HG03460 (cell line): ENCODE results near the gene RERE.

Experiments used
- ATAC-seq: cut with Tn5 transposase; IDR thresholded peaks from one replicate; pipeline ENCODE4 v1.9.1; 2021; ENCODE audit not compliant: unreplicated experiment

RERE gene

DNA sequence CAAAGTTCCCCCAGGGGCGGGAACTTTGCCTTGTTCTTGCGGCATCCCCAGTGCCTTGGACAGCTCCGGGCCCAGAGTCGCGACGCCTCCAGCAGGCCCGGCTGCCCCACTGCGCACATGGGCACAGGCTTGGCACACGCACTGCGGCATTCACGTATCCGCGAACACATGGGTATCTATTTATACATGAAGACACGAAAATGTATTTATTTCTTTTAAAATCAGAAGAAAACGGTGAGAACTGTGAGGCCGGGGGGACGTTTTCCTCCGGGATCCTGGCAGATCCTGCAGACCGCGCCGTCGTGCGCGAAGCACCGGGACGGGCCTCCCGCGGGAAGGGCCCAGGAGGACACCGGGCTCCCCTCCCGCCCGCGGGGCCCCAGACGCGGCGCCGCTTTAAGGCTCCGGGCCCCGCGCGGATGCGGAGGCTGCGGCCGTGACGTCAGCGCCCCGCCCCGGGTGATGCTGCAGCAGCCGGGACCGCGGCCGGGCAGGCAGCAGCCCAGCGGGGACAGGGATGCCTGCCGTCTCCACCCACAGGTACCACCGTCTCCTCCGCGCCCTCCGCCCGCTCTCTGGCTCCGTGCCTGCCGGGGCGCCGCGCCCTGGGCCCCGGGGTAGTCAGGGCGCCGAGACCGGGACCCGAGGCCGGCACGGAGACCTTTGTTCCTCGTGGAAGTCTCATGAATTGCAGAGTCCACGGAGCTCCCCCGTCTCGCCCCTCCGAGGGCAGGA is 499.6 kb downstream of the RERE start, which contains the start of gene SLC45A1:
Gene SLC45A1, plus strand, starts transcription at position 468 of the 735 bp plus-strand sequence. CDS start 6,216 bp downstream, outside the sequence.
- ATAC-seq = no peak

DNA sequence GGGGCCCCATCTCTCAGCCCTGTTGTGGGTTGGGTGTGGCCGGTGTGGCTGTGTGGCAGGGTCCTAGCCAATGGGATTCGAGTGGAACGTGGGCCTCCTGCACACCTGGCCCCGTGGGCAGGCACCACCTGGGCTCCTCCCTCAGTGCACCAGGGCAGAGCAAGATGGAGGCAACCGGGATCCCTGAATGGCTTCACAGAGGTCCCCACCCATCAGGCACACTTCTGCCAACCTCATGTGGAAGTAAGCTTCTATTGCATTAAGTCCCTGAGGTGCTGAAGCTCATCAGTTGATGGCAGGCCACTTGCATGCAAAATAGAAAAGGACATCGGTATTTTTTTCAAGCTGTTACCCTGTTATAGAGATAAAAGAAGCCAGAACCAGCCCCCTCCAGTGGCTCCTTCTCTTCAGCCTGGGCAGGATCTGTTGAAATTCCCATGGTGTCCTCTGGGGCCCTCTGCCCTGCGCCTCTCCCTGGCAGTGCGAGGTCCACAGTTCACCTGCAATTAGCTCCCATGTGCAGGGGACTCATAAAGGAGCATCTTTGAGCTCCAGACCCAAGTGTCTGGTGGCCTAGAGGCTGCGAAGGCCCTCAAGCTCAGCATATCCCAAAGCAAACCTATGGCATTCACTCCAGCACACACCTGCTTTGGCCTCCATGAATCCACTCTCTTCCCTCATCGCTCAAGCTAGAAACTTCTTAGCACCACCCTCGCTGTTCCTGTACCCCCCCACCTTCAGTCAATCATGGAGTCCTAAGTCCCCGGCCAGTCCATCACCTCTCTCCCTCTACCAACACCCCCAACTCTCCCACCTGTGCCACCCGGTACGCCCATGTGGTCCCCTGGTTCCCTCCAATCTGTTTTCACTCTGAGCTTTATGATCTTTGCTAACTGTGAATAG is 501.6 kb downstream of the RERE start:
- ATAC-seq = no peak

DNA sequence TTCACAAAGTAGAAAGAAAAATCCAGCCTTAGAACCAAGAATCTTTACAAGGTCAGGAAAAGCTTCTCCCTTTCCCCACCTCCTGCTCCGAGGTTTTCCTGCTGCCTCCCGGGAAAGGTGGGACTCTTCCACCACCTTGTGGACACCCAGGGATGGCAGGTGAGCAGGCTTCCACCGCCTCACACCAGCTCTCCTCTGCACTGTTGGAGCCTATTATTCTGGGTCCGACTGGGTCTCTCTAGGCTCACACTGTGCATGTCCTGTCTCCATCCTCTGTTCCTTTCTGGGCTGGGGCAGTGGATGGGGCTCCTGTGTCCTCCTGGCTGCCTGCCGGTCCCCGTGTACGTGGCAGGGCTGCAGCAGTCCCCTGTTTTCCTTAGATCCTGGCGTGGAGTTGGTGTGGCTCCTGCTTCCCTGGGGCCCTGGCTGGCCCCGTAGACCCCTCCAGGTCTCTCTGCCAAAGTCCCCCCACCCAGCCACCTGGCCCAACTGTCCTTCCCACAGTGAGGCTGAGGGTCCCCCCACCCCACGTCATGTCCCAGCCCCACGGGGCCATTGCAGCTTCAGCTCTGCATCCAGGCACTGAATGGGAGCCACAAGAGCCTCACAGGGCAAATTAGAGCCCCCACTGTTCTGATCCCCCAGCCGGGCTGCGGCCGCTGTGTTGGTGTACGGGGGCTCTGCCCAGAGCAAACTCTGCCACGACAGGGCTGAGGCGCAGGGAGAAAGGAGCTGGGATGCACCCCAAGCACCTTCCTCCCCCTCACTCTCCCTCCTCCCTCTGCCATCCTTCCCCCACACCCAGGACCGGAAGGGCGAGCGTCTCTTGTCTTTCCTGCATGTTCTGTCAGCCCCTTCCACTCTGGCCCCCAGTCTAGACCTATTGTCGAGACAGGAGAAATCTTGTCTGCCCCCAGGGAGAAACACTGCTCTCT is 502.8 kb downstream of the RERE start:
- no peak for ATAC-seq

DNA sequence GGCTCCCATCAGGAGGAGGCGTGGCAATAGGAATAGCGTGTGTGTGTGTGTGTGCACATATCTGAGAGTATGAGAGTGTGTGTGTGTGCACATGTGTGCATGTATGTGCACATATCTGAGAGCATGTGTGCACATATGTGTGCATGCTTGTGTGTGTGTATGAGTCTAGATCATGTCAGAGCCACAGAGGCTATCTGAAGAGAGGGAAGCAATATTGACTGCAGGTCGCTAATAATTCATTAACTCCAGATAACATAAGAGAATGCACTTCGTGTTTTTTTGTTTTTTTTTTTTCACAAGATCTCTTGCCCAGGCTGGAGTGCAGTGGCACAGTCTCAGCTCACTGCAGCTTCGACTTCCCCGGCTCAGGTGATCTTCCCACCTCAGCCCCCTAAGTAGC is 504.2 kb downstream of the RERE start:
- no peak for ATAC-seq

DNA sequence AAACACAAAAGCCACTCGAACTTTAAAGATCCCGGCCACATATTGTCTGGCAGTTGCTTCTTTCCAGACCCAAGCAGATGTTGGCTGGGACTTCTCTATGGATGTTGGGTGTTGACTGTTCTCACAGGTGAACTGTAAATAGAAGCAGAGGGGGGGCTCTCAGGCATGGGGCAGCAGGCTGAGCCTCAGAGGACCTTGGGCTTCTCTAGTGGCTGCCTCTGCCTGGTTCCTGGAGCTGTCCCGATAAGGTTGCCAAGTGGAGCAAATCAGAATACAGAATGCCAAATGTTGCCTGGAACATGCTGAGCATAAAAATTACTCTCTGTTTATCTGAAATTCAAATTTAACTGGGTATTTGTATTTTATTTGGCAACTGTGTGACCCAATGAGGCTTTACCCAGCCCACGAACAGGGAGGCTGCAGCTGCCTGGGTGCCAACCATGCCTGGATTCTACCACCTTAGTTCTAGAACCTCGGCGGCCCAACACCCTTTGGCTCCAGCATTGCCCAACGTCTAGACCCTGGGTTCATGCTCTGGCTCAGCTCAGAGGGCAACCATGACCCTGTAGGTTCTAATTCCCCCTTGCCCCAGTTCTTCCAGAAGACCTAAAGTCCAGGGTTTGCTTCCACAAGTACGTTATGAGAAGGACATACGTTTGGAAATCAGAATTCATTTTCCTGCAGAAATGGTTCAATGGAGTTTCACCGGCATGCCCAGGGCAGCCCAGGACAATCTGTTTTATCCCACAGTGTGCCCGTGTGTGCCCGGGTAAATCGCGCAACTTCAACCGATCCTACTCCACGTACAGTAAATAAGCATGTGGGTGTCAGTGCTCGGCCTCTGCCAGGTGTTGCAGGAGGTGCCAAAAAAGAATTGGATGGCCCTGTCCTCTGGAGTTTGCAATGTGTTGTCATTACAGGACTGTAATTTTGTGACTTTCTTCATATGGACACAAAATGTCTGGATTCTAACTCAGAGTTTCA is 504.9 kb downstream of the RERE start:
- no peak for ATAC-seq

- ATAC-seq = no peak
Measured at GRCh38 chr1:8311068-8311718, 506.2 kb downstream of the RERE start.

DNA sequence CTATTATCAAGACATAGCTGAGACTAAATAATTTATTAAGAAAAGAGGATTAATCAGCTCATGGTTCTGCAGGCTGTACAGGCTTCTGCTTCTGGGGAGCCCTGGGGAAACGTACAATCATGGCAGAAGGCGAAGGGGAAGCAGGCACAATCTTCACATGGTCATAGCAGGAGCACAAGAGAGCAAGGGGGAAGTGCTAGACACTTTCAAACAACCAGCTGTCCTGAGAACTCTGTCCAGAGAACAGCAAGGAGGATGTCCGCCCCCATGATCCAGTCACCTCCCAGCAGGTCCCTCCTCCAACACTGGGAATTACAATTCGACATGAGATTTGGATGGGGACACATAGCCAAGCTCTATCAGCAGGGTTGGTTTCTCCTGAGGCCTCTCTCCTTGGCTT is 509.8 kb downstream of the RERE start:
- no peak for ATAC-seq

DNA sequence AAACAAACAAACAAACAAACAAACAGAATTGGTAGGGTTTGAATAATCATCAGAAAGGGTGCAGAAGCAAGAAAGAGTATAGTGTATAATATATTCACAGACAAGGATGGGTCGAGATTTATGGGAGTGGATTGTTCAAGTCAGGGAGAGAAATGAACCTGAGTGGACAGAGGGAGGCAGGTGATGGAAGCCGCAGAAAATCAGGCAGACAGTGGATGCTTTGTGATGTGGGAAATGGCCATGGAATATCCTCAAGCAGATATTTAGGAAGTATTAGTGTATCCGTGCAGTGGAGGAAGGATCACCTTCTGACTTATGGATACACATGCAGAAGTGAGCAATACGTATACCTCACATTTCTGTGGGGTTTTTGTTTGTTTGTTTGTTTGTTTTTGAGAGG is 513.6 kb downstream of the RERE start:
- ATAC-seq = no peak

- no peak for ATAC-seq
Measured at GRCh38 chr1:8303141-8303540, 514.3 kb downstream of the RERE start.
